GM18505 (cell line): Measurements from ENCODE around the gene KRTAP10-12.

ENCODE experiments used
- ATAC-seq: cut with Tn5 transposase; IDR thresholded peaks from one replicate; pipeline ENCODE4 v1.9.1; 2021; ENCODE audit not compliant: unreplicated experiment
- POLR2A ChIP-seq: IDR thresholded peaks from 4 replicates; pipeline ENCODE4 v1.6.1; 2011; ENCODE audit warnings: borderline replicate concordance; ENCODE audit not compliant: insufficient read depth, insufficient read length; ENCODE audit errors: extremely low read depth

Gene KRTAP10-12

GRCh38 chr21:44723177-44724131, 26.5 kb downstream of the KRTAP10-12 start:
- no peak for ATAC-seq

GRCh38 chr21:44724196-44724595, 27.2 kb downstream of the KRTAP10-12 start:
- no peak for ATAC-seq
- TF ChIP-seq POLR2A, result no peak

More at GRCh38 chr21:44723177-44724131, 26.5 kb downstream of the KRTAP10-12 start:
- no peak for TF ChIP-seq POLR2A

GRCh38 chr21:44724926-44725325, 28.0 kb downstream of the KRTAP10-12 start:
- no peak for ATAC-seq
- no peak for TF ChIP-seq POLR2A

- ATAC-seq, result no peak
- TF ChIP-seq POLR2A, result no peak
These were observed 29.9 kb downstream of the KRTAP10-12 start for GRCh38 chr21:44726826-44727225.

- no peak for ATAC-seq
- TF ChIP-seq POLR2A, result no peak
These were observed 30.3 kb downstream of the KRTAP10-12 start for GRCh38 chr21:44727321-44727720.

GRCh38 chr21:44727757-44728156, 30.8 kb downstream of the KRTAP10-12 start:
- no peak for ATAC-seq
- no peak for TF ChIP-seq POLR2A

- no peak for ATAC-seq
- TF ChIP-seq POLR2A, result no peak
These were observed 31.7 kb downstream of the KRTAP10-12 start for GRCh38 chr21:44728716-44729115.

- ATAC-seq, result no peak
- no peak for TF ChIP-seq POLR2A
These were observed 32.5 kb downstream of the KRTAP10-12 start for GRCh38 chr21:44729336-44730027.

- ATAC-seq, result no peak
- TF ChIP-seq POLR2A, result no peak
These were observed 33.0 kb downstream of the KRTAP10-12 start for GRCh38 chr21:44730028-44730395.

GRCh38 chr21:44730951-44731579, 34.1 kb downstream of the KRTAP10-12 start:
- no peak for TF ChIP-seq POLR2A
- ATAC-seq, result no peak

- ATAC-seq, result no peak
- TF ChIP-seq POLR2A, result no peak
These were observed 35.3 kb downstream of the KRTAP10-12 start for GRCh38 chr21:44732263-44732662.

- ATAC-seq, result no peak
These were observed 36.0 kb downstream of the KRTAP10-12 start for GRCh38 chr21:44732956-44733355.

GRCh38 chr21:44734026-44734745, 37.2 kb downstream of the KRTAP10-12 start:
- no peak for ATAC-seq
- no peak for TF ChIP-seq POLR2A

More at GRCh38 chr21:44732956-44733355, 36.0 kb downstream of the KRTAP10-12 start:
- TF ChIP-seq POLR2A, result no peak

- TF ChIP-seq POLR2A, result no peak
- ATAC-seq, result no peak
These were observed 37.9 kb downstream of the KRTAP10-12 start for GRCh38 chr21:44734841-44735240.

- no peak for ATAC-seq
- no peak for TF ChIP-seq POLR2A
These were observed 38.8 kb downstream of the KRTAP10-12 start for GRCh38 chr21:44735821-44736220.
